ENCODE data around the gene PTBP3. TPM values are rescaled to one million over a fixed set of nuclear protein-coding genes. Genes with fewer than 3 reads are reported as not detected.

Gene PTBP3
- polyA plus RNA-seq, 3 donors = 33.6 to 68.3 (median 51.4) TPM

- H3K36me3 ChIP-seq (replicated peaks in 1 of 2; ENCODE audit: control insufficient read depth in 1 of 2, insufficient read depth in 2 of 2, low read length in 2 of 2) = peaks cover 0 to 25% of the 10 kb centered on the region in 2 donors
- H3K27ac ChIP-seq (ENCODE audit: low read depth in 1 of 2, low read length in 2 of 2) = no peak overlapping the region
- no CpG with 5 or more reads among the region's 3 CpGs for WGBS (ENCODE audit: insufficient coverage)
- H3K4me1 ChIP-seq (ENCODE audit: control insufficient read depth in 1 of 2, insufficient read depth in 2 of 2, low read length in 2 of 2) = no peaks in the 10 kb centered on the region
- H3K4me2 ChIP-seq (replicated peaks; ENCODE audit: extremely low read depth, low read length, poor library complexity, severe bottlenecking) = no peak overlapping the region
- H3K9me3 ChIP-seq (replicated peaks in 1 of 2; ENCODE audit: control insufficient read depth in 1 of 2, insufficient read depth in 1 of 2, low read length in 2 of 2) = peaks cover under 1% of the 10 kb centered on the region in 2 donors
- H3K4me3 Mint-ChIP-seq = no peak overlapping the region
- intact Hi-C loops (cut with micrococcal nuclease) = no loop called here
- H3K27ac Mint-ChIP-seq = peak overlapping the region in 2 of 7 donors; percentile 1 to 15
- no peaks in the 10 kb centered on the region for H3K27me3 Mint-ChIP-seq (ENCODE audit: low read depth in 3 of 3)
- DNase-seq = no peak
- peaks cover 14% of the 10 kb centered on the region for H3K4me1 Mint-ChIP-seq
- no peak for TF ChIP-seq CTCF (IDR thresholded peaks at IDR 0.05)
- no peak overlapping the region for H3K4me3 ChIP-seq (replicated peaks in 1 of 3; ENCODE audit: low read depth in 2 of 3, low read length in 3 of 3)
- no peaks in the 10 kb centered on the region for H3K27me3 ChIP-seq (ENCODE audit: control insufficient read depth in 2 of 2, insufficient read depth in 2 of 2, low read length in 2 of 2)
- no peak overlapping the region for H3K9ac ChIP-seq (ENCODE audit: insufficient read depth, low read length, poor library complexity, severe bottlenecking)
- H2AFZ ChIP-seq (ENCODE audit: insufficient read depth, low read depth, low read length, poor library complexity, severe bottlenecking) = no peak overlapping the region
- peaks cover 0 to 3% (median 1%) of the 10 kb centered on the region in 7 donors for H3K9me3 Mint-ChIP-seq
- H4K20me1 ChIP-seq (ENCODE audit: insufficient read depth, low read length) = peaks cover 97% of the 10 kb centered on the region
- peaks cover 19 to 22% of the 10 kb centered on the region in 2 donors for H3K36me3 Mint-ChIP-seq
- peaks cover 100% of the 10 kb centered on the region for H3K79me2 ChIP-seq (ENCODE audit: insufficient read depth, low read length)
Measured at GRCh38 chr9:112278152-112278551, 55.3 kb downstream of the PTBP3 start.

DNA sequence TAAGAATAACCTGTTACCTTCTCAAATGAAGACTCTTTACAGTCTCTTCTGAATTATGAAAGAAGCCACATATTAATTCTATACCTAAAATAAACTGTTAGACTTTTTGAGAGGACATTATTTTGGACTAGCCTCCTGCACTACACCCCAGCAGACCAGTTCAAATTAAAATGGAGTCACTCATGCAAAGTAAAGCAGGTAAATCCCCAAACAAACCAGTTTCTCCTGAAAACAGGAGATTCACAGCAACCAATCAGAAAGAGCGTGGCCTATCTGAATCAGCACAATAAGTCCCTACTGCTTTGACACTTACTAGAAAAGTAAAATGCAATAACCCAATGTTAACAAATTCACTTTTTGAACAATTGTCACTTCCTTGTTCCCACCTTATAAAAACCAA, 58.8 kb downstream of the PTBP3 start:
- intact Hi-C loops (cut with micrococcal nuclease) = no loop called here
- Histone ChIP-seq H4K20me1 (ENCODE audit: insufficient read depth, low read length) (peaks cover 98% of the 10 kb centered on the region), H3K9me3 (replicated peaks in 1 of 2; ENCODE audit: control insufficient read depth in 1 of 2, insufficient read depth in 1 of 2, low read length in 2 of 2) (no peaks in the 10 kb centered on the region), H3K4me3 (replicated peaks in 1 of 3; ENCODE audit: low read depth in 2 of 3, low read length in 3 of 3) (no peak overlapping the region), H3K36me3 (replicated peaks in 1 of 2; ENCODE audit: control insufficient read depth in 1 of 2, insufficient read depth in 2 of 2, low read length in 2 of 2) (peaks cover 5 to 47% of the 10 kb centered on the region in 2 donors), H3K4me2 (replicated peaks; ENCODE audit: extremely low read depth, low read length, poor library complexity, severe bottlenecking) (no peak overlapping the region), H3K9ac (ENCODE audit: insufficient read depth, low read length, poor library complexity, severe bottlenecking) (no peak overlapping the region), H2AFZ (ENCODE audit: insufficient read depth, low read depth, low read length, poor library complexity, severe bottlenecking) (no peak overlapping the region), H3K27me3 (ENCODE audit: control insufficient read depth in 2 of 2, insufficient read depth in 2 of 2, low read length in 2 of 2) (no peaks in the 10 kb centered on the region), H3K27ac (ENCODE audit: low read depth in 1 of 2, low read length in 2 of 2) (no peak overlapping the region), H3K79me2 (ENCODE audit: insufficient read depth, low read length) (peaks cover 99% of the 10 kb centered on the region), H3K4me1 (ENCODE audit: control insufficient read depth in 1 of 2, insufficient read depth in 2 of 2, low read length in 2 of 2) (no peaks in the 10 kb centered on the region)
- WGBS (ENCODE audit: insufficient coverage) = 100% methylated on average over 1 of the region's 1 CpG
- H3K4me3 Mint-ChIP-seq = no peak overlapping the region
- H3K9me3 Mint-ChIP-seq = no peaks in the 10 kb centered on the region
- H3K36me3 Mint-ChIP-seq = peaks cover 22 to 45% of the 10 kb centered on the region in 2 donors
- no peak for TF ChIP-seq CTCF (IDR thresholded peaks at IDR 0.05)
- H3K27me3 Mint-ChIP-seq (ENCODE audit: low read depth in 3 of 3) = no peaks in the 10 kb centered on the region
- no peak for DNase-seq
- H3K27ac Mint-ChIP-seq = peak overlapping the region in 1 of 7 donors; percentile 76
- peaks cover 8% of the 10 kb centered on the region for H3K4me1 Mint-ChIP-seq

All from CD14-positive monocyte (primary cell).